Omental fat pad (tissue), 4 donors: ENCODE results near the gene RHAG. TPM values are rescaled to one million over a fixed set of nuclear protein-coding genes. Genes with fewer than 3 reads are reported as not detected.

Experiments
- ATAC-seq: fragments of 150-250 bp; one replicate; pipeline ENCODE4 v1.9.1; 2016; ENCODE audit warnings: mild to moderate bottlenecking, moderate library complexity; ENCODE audit not compliant: low FRiP score
- DNase-seq: peaks from one replicate; pipeline ENCODE4 v3.0.0-alpha.2; 2019; ENCODE audit warnings: low spot score
- total RNA-seq, 4 donors: library from RNA; depleted of rRNA; stranded (reverse); fragments of >200 nt; gene quantifications; one replicate each; pipeline ENCODE4 v1.1.0, GENCODE V29; 2016
- TF ChIP-seq, protein P1 (sequence below), 3 donors: fragments of 450-650 bp; IDR thresholded peaks; one replicate each; pipeline ENCODE4 v1.5.1; 2016 to 2017; ENCODE audit warnings: antibody characterized with exemption in 3 of 3, mild to moderate bottlenecking in 3 of 3, moderate library complexity in 2 of 3

Gene RHAG
- total RNA-seq = not detected

DNA sequence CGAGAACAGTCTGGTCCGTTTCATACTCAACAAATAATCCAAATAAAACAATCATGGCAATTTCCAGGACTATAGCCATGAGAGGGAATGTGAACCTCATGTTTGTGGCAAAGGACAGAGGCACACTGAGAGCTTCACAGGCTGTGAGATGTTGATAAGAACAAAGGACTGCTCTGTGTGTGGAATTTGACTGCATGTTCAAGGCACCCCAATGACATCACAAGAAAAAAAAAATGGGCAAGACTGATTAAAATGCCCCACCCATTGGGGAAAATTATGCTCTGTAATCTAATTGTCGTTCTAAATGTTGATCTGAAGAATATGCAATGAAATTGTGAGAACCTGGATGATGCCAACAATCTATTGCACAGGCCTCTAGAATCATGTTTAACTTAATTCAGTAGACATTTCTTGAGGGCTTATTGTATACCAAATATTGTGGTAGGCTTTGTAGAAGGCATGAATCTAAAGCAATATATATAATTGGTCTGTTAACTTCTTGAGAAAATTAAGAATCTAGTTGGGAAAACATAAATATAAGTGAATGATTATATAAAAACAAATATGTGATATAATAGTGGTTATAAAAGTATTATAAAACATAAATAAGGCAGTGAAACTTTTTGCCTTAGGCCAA, at the start of gene RHAG:
Gene RHAG (minus strand): TSS at position 127 of the 637 bp plus-strand sequence. CDS start 27 bp downstream, at position 100.
- no peak for DNase-seq
- ATAC-seq = no peak
- TF ChIP-seq, protein P1, sequence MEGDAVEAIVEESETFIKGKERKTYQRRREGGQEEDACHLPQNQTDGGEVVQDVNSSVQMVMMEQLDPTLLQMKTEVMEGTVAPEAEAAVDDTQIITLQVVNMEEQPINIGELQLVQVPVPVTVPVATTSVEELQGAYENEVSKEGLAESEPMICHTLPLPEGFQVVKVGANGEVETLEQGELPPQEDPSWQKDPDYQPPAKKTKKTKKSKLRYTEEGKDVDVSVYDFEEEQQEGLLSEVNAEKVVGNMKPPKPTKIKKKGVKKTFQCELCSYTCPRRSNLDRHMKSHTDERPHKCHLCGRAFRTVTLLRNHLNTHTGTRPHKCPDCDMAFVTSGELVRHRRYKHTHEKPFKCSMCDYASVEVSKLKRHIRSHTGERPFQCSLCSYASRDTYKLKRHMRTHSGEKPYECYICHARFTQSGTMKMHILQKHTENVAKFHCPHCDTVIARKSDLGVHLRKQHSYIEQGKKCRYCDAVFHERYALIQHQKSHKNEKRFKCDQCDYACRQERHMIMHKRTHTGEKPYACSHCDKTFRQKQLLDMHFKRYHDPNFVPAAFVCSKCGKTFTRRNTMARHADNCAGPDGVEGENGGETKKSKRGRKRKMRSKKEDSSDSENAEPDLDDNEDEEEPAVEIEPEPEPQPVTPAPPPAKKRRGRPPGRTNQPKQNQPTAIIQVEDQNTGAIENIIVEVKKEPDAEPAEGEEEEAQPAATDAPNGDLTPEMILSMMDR (IDR thresholded peaks at IDR 0.05) = no peak

- ATAC-seq (no peak), DNase-seq (no peak)
- TF ChIP-seq, protein P1 (IDR thresholded peaks at IDR 0.05) = no peak
Observed at GRCh38 chr6:49676671-49677281, 40.1 kb upstream of the RHAG start.

GRCh38 chr6:49675816-49676215, 39.2 kb upstream of the RHAG start:
- ATAC-seq = no peak
- no peak for DNase-seq
- TF ChIP-seq, protein P1 (IDR thresholded peaks at IDR 0.05) = no peak

GRCh38 chr6:49668083-49668511, 31.5 kb upstream of the RHAG start:
- ATAC-seq = no peak
- no peak for DNase-seq
- TF ChIP-seq, protein P1 (IDR thresholded peaks at IDR 0.05) = no peak

DNA sequence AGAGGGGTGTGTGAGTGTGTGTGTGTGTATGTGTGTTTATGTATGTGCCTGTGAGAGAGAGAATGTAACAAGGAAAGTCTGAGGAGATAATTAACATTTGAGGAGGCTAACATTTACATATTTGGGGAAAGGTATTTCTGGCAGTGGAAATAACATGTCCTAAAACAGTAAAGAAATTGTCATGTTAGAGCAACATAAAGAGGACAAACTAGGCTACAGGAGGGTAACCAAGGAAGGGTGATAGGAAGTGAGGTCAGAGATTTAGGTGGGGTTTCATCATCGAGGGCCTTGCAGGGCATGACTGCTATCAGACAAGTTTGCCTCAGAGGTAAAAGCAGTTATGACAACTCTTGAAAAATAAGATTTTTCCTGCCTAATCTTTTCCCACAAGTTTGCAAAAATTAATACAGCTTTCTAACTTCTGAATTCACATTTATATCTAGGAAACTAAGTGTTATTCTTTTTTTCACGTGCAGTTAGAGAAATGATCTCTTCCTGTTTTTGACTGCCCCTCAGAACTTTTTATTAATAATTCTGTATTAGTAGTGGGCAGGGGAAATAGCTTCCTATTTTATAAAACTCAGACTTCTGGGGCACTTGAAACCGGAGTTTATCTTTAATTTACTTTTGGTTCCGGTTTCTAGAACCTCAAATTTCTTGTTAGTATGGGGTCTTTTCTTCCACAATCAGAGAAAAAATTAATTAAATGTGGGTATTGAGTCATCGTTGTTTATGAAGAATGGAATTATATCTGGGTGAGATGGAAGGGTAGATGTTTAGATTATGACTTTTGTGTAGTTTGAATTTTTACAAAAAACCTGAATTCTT, 30.5 kb upstream of the RHAG start:
- no peak for ATAC-seq
- TF ChIP-seq, protein P1 (IDR thresholded peaks at IDR 0.05) = no peak
- no peak for DNase-seq

- TF ChIP-seq, protein P1 (IDR thresholded peaks at IDR 0.05) = no peak
- no peak for DNase-seq
- no peak for ATAC-seq
Observed at GRCh38 chr6:49666480-49666879, 29.8 kb upstream of the RHAG start.
